C4-2B (cell line): Measurements from ENCODE around the gene ACKR2.

Source experiments
- ZFX ChIP-seq: fragments of 450-650 bp; IDR thresholded peaks from 2 replicates; pipeline ENCODE4 v1.6.1; 2017
- TF ChIP-seq, protein P1 (sequence below): fragments of 450-650 bp; conservative IDR thresholded peaks from 2 replicates; pipeline ENCODE4 v1.5.1; 2017; ENCODE audit warnings: mild to moderate bottlenecking

GRCh38 chr3:42855547-42856380, 46.5 kb downstream of the ACKR2 start:
- TF ChIP-seq, protein P1, sequence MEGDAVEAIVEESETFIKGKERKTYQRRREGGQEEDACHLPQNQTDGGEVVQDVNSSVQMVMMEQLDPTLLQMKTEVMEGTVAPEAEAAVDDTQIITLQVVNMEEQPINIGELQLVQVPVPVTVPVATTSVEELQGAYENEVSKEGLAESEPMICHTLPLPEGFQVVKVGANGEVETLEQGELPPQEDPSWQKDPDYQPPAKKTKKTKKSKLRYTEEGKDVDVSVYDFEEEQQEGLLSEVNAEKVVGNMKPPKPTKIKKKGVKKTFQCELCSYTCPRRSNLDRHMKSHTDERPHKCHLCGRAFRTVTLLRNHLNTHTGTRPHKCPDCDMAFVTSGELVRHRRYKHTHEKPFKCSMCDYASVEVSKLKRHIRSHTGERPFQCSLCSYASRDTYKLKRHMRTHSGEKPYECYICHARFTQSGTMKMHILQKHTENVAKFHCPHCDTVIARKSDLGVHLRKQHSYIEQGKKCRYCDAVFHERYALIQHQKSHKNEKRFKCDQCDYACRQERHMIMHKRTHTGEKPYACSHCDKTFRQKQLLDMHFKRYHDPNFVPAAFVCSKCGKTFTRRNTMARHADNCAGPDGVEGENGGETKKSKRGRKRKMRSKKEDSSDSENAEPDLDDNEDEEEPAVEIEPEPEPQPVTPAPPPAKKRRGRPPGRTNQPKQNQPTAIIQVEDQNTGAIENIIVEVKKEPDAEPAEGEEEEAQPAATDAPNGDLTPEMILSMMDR, result no peak
- TF ChIP-seq ZFX, result no peak
